ENCODE data around the gene UBE2U. TPM values are rescaled to one million over a fixed set of nuclear protein-coding genes. Genes with fewer than 3 reads are reported as not detected.
"Not testable (repeated sequence)": the region's sequence is repeated elsewhere in the genome, so short reads cannot be mapped to it uniquely, and the experiment has no call there.

Gene UBE2U
- total RNA-seq, 1 donor: not detected

GRCh38 chr1:64241069-64241468 lies 37.6 kb downstream of the UBE2U start:
- H3K4me3 ChIP-seq (ENCODE audit: low read depth, low read length): no peak overlapping the region
- no peak for TF ChIP-seq CTCF (IDR thresholded peaks at IDR 0.05; ENCODE audit: insufficient read depth, low read depth, low read length)
- DNase-seq (ENCODE audit: low read depth): no peak

DNA sequence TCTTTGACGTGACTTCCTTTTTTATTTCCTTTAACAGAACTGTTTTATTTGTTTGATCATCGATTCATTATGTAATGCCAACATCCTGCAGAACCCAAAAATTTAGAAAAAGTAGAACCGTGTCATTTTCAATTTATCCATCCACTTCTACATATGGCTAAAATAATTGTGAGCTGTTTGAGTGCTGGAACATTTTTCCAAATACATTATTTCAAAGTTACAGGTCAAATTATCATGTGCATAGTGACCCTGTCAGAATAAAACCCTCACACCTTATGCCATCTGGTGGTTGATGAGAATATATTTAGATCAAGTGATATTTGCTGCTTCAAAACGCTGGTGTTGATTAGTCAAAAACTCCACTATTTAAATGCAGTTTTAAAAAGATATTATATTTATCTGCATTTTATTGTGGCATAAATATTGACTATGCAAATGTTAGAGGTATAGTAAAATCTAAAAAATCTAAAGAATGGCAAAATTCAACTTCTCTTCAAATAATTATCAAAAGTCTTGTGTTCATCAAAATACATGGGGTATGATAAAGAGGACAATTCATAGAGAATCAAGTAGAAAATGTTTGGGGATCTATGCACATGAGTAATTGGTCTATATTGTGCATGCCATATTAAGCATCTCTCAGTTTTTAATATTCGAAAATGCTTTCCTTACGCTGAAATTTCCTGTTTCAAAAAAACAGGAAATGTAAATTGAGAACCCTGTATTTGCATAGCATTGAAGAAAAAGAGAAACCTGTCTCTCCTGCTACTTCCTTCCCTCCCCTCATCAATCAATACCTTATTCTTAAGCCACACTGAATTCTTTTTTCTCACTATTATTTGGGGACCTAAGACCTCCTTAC lies 39.7 kb downstream of the UBE2U start:
- peak; percentile 51 for TF ChIP-seq CTCF (IDR thresholded peaks at IDR 0.05; ENCODE audit: insufficient read depth, low read depth, low read length)
- DNase-seq (ENCODE audit: low read depth): peak; percentile 58

GRCh38 chr1:64243757-64244080 lies 40.3 kb downstream of the UBE2U start:
- no peak for DNase-seq (ENCODE audit: low read depth)
- no peak for TF ChIP-seq CTCF (IDR thresholded peaks at IDR 0.05; ENCODE audit: insufficient read depth, low read depth, low read length)
- no peak overlapping the region for H3K4me3 ChIP-seq (ENCODE audit: low read depth, low read length)

More for the DNA sequence above, 39.7 kb downstream of the UBE2U start:
- no peak overlapping the region for H3K4me3 ChIP-seq (ENCODE audit: low read depth, low read length)

DNA sequence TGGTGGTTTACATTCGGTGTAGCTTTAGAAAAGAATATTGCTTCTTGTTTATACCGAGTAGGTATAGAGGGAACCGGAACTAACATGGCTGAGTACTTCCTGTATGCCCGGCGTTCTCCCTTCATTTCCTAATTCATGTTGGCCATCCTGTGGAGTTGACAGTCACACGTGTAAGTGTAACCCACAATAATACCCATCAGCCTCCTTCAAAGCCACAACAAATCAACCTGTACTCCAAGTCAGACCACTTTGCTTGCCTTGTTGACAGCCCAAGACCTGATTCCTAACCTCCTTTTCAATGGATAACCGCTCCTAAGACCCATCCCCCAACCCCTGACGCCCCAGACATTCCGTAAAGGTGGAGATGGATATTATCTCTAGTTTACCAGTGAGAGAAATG lies 42.1 kb downstream of the UBE2U start:
- no peak overlapping the region for H3K4me3 ChIP-seq (ENCODE audit: low read depth, low read length)
- no peak for TF ChIP-seq CTCF (IDR thresholded peaks at IDR 0.05; ENCODE audit: insufficient read depth, low read depth, low read length)
- DNase-seq (ENCODE audit: low read depth): no peak

DNA sequence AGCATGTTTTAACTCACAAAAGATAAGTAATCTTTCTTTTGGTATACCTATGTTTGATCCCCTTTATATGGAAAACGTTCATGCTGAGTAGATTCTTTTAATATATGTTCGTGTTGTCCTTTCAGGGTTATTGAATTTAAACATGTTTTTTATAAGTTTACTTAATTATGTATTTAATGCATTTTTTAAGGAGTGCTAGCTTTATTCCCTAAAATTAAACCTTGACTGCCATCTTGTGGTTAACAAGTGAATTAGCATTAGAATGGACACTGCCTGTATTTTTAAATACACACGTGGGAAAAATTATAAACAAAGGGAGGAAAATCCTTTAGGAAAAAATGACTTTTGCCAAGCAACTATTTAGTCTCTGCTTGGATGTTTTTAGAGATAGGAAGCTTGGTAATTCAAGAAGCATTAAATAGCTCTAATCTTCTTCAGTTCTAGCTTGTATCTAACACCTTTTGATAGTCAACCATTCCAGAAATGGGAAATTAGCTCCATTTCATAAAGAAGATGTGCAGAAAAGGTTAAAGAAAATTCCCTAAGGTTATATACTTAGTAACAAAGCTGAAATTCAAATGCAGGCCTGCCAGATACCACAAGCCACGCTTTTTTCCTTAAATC lies 43.0 kb downstream of the UBE2U start:
- H3K4me3 ChIP-seq (ENCODE audit: low read depth, low read length): no peak overlapping the region
- peak; percentile 64 for DNase-seq (ENCODE audit: low read depth)
- peak; percentile 69 for TF ChIP-seq CTCF (IDR thresholded peaks at IDR 0.05; ENCODE audit: insufficient read depth, low read depth, low read length)

GRCh38 chr1:64248065-64248464 lies 44.6 kb downstream of the UBE2U start:
- no peak for TF ChIP-seq CTCF (IDR thresholded peaks at IDR 0.05; ENCODE audit: insufficient read depth, low read depth, low read length)
- H3K4me3 ChIP-seq (ENCODE audit: low read depth, low read length): no peak overlapping the region
- no peak for DNase-seq (ENCODE audit: low read depth)

- H3K4me3 ChIP-seq (ENCODE audit: low read depth, low read length); DNase-seq (ENCODE audit: low read depth): not testable (repeated sequence)
Measured at GRCh38 chr1:64250472-64250871, 47.0 kb downstream of the UBE2U start.
